Panc1 (cell line): ENCODE results near the gene CKM. TPM values are rescaled to one million over a fixed set of nuclear protein-coding genes. Genes with fewer than 3 reads are reported as not detected.
"Not testable (repeated sequence)": the region's sequence is repeated elsewhere in the genome, so short reads cannot be mapped to it uniquely, and the experiment has no call there.

ENCODE experiments used
- ATAC-seq: fragments of 200-7000 bp; cut with Tn5 transposase; 2 replicates; pipeline ENCODE4 v1.9.1; 2020; ENCODE audit warnings: mild to moderate bottlenecking, moderate library complexity
- BruUV-seq: library from RNA; stranded (reverse); fragments of 400-500 nt; replicated peaks from 2 replicates; lab custom pipeline; 2021; lab: Mats Ljungman, UMichigan
- CTCF ChIA-PET: fragments of 300-600 bp; sonication (Branson Sonifier 250); formaldehyde crosslinking; loops from one replicate; lab custom pipeline; 2022; ENCODE audit warnings: antibody characterized with exemption; lab: Charles Lee
- POLR2A ChIA-PET: fragments of 300-600 bp; sonication (Branson Sonifier 250); formaldehyde crosslinking; loops from one replicate; lab custom pipeline; 2022; ENCODE audit warnings: antibody characterized with exemption; lab: Charles Lee
- DNase-seq: peaks from one replicate; pipeline ENCODE4 v3.0.0-alpha.2; 2010; ENCODE audit warnings: low read depth, low spot score
- H3K27ac ChIP-seq: 2 replicates; pipeline ENCODE4 v1.5.1; 2011; ENCODE audit warnings: mild to moderate bottlenecking, low read length, inconsistent platforms
- H3K27me3 ChIP-seq: fragments of 200-500 bp; sonication (Bioruptor generic); 2 replicates; pipeline ENCODE4 v1.6.0; 2014; ENCODE audit warnings: low read length, inconsistent platforms; ENCODE audit not compliant: control insufficient read depth, insufficient read depth
- H3K36me3 ChIP-seq: fragments of 200-500 bp; sonication (Bioruptor generic); 2 replicates; pipeline ENCODE4 v1.5.1; 2014; ENCODE audit warnings: inconsistent platforms, mild to moderate bottlenecking, low read length, moderate library complexity; ENCODE audit not compliant: control insufficient read depth, insufficient read depth
- H3K4me1 ChIP-seq: 2 replicates; pipeline ENCODE4 v1.5.1; 2011; ENCODE audit warnings: inconsistent platforms, mild to moderate bottlenecking, low read length, moderate library complexity; ENCODE audit not compliant: control insufficient read depth, insufficient read depth
- H3K4me3 ChIP-seq, 2 experiments: 2 replicates each; pipeline ENCODE4 v1.5.1; 2011 to 2012; ENCODE audit warnings: low read depth in 2 of 2, low read length in 2 of 2, mild to moderate bottlenecking in 2 of 2, inconsistent platforms in 1 of 2, moderate library complexity in 1 of 2
- H3K9me3 ChIP-seq: fragments of 200-500 bp; sonication (Bioruptor generic); 2 replicates; pipeline ENCODE4 v1.5.1; 2014; ENCODE audit warnings: low read depth, mild to moderate bottlenecking, inconsistent platforms, low read length, moderate library complexity; ENCODE audit not compliant: control insufficient read depth, insufficient read depth
- POLR2AphosphoS5 ChIP-seq: IDR thresholded peaks from 2 replicates; pipeline ENCODE4 v1.6.1; 2012; ENCODE audit warnings: mild to moderate bottlenecking, low read depth, low read length, moderate library complexity
- REST ChIP-seq, 2 experiments: IDR thresholded peaks; 2 replicates each; pipeline ENCODE4 v1.6.1; 2011 to 2012; ENCODE audit warnings: low read depth in 2 of 2, control low read depth in 1 of 2, low read length in 1 of 2, mild to moderate bottlenecking in 1 of 2, moderate library complexity in 1 of 2; ENCODE audit not compliant: insufficient read depth in 1 of 2
- SIN3A ChIP-seq: IDR thresholded peaks from 2 replicates; pipeline ENCODE4 v1.6.1; 2012; ENCODE audit warnings: low read depth, mild to moderate bottlenecking, low read length, moderate library complexity, borderline replicate concordance; ENCODE audit not compliant: insufficient read depth
- TCF7L2 ChIP-seq: IDR thresholded peaks from 2 replicates; pipeline ENCODE4 v1.6.1; 2011; ENCODE audit warnings: mild to moderate bottlenecking, low read depth, low read length, inconsistent platforms
- in situ Hi-C: cut with HindIII; loops from 2 replicates; pipeline ENCODE4 v1.10.0; 2016; ENCODE audit warnings: low sequenced_read_pairs, low pct_unique_long_range_greater_than_20kb
- intact Hi-C: fragments of 100-400 bp; cut with micrococcal nuclease; formaldehyde crosslinking; loops from one replicate; pipeline ENCODE4 v1.10.0; 2022; ENCODE audit not compliant: unreplicated experiment
- total RNA-seq: library from RNA; stranded (reverse); gene quantifications from one replicate; pipeline ENCODE4 v1.2.1, GENCODE V29; 2021; ENCODE audit not compliant: unreplicated experiment
- TF ChIP-seq, protein P1 (sequence below): fragments of 450-650 bp; IDR thresholded peaks from 2 replicates; pipeline ENCODE4 v1.5.1; 2017; ENCODE audit warnings: mild to moderate bottlenecking

CKM gene
- total RNA-seq, 1 experiment from 2014 or later: not detected

GRCh38 chr19:45315304-45315703, 7.4 kb downstream of the CKM start:
- intact Hi-C loops (no loop called here), in situ Hi-C loops (no loop called here)
- no peak for ATAC-seq
- H3K36me3 ChIP-seq: no peaks in the 10 kb centered on the region
- no peaks in the 10 kb centered on the region for H3K9me3 ChIP-seq
- TF ChIP-seq REST (IDR thresholded peaks at IDR 0.05; ENCODE audit: insufficient read depth in 1 of 2, low read depth in 2 of 2, low read length in 1 of 2) (no peak), TCF7L2 (no peak), SIN3A (no peak), POLR2AphosphoS5 (no peak)
- TF ChIP-seq, protein P1, sequence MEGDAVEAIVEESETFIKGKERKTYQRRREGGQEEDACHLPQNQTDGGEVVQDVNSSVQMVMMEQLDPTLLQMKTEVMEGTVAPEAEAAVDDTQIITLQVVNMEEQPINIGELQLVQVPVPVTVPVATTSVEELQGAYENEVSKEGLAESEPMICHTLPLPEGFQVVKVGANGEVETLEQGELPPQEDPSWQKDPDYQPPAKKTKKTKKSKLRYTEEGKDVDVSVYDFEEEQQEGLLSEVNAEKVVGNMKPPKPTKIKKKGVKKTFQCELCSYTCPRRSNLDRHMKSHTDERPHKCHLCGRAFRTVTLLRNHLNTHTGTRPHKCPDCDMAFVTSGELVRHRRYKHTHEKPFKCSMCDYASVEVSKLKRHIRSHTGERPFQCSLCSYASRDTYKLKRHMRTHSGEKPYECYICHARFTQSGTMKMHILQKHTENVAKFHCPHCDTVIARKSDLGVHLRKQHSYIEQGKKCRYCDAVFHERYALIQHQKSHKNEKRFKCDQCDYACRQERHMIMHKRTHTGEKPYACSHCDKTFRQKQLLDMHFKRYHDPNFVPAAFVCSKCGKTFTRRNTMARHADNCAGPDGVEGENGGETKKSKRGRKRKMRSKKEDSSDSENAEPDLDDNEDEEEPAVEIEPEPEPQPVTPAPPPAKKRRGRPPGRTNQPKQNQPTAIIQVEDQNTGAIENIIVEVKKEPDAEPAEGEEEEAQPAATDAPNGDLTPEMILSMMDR: no peak
- no peak overlapping the region for H3K4me3 ChIP-seq
- H3K4me1 ChIP-seq: no peaks in the 10 kb centered on the region
- no peak for DNase-seq
- ChIA-PET CTCF (no interaction called here), POLR2A (no interaction called here)
- BruUV-seq: no TSS peak
- no peak overlapping the region for H3K27ac ChIP-seq
- H3K27me3 ChIP-seq: no peaks in the 10 kb centered on the region

DNA sequence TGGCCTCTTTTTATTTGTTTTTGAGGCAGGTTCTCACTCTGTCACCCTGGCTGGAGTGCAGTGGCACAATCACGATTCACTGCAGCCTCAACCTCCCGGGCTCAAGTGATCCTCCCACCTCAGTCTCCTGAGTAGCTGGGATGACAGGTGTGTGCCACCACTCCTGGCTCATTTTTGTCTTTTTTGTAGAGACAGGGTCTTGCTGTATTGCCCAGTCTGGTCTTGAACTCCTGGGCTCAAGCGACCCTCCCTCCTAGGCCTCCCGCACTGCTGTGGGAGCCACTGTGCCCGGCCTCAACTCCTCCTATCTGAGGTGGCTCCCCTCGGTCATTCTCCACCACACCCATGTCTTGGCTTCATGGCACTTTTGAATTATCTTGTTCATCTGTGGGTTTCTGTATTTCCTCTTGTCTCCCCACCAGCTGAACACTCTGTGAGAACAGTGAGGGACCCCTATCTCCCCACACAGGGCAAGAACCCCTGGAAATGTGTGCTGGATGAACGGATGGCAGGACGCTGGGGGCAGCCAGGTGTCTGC, 7.9 kb downstream of the CKM start:
- Histone ChIP-seq H3K36me3 (no peaks in the 10 kb centered on the region), H3K27ac (no peak overlapping the region), H3K27me3 (no peaks in the 10 kb centered on the region), H3K4me3 (no peak overlapping the region), H3K4me1 (no peaks in the 10 kb centered on the region), H3K9me3 (no peaks in the 10 kb centered on the region)
- DNase-seq (no peak), ATAC-seq (no peak)
- ChIA-PET CTCF (no interaction called here), POLR2A (no interaction called here)
- in situ Hi-C loops: no loop called here
- TF ChIP-seq SIN3A: no peak
- no peak for TF ChIP-seq REST (IDR thresholded peaks at IDR 0.05; ENCODE audit: insufficient read depth in 1 of 2, low read depth in 2 of 2, low read length in 1 of 2)
- no peak for TF ChIP-seq POLR2AphosphoS5
- TF ChIP-seq, protein P1: no peak
- TF ChIP-seq TCF7L2: no peak
- no TSS peak for BruUV-seq
- intact Hi-C loops: no loop called here

GRCh38 chr19:45312285-45312684, 10.4 kb downstream of the CKM start:
- H3K9me3 ChIP-seq, BruUV-seq, H3K4me1 ChIP-seq, intact Hi-C loops, H3K36me3 ChIP-seq, CTCF ChIA-PET, H3K27me3 ChIP-seq, ATAC-seq, DNase-seq, H3K27ac ChIP-seq, H3K4me3 ChIP-seq, POLR2A ChIA-PET, in situ Hi-C loops: not testable (repeated sequence)
